DND-41 (cell line): Measurements from ENCODE around the gene GPR162.

Experiments
- EZH2 ChIP-seq: IDR thresholded peaks from 3 replicates; pipeline ENCODE4 v1.6.1; 2012; ENCODE audit warnings: borderline replicate concordance, low read depth, mild to moderate bottlenecking, moderate library complexity, low read length, inconsistent platforms; ENCODE audit not compliant: severe bottlenecking
- TF ChIP-seq, protein P1 (sequence below): IDR thresholded peaks from 2 replicates; pipeline ENCODE4 v1.5.1; 2012; ENCODE audit warnings: borderline replicate concordance, low read length, moderate library complexity, mild to moderate bottlenecking; ENCODE audit not compliant: poor library complexity, severe bottlenecking; ENCODE audit errors: extremely low read depth

GRCh38 chr12:6792522-6793201 lies 29.0 kb upstream of the GPR162 start:
- TF ChIP-seq, protein P1, sequence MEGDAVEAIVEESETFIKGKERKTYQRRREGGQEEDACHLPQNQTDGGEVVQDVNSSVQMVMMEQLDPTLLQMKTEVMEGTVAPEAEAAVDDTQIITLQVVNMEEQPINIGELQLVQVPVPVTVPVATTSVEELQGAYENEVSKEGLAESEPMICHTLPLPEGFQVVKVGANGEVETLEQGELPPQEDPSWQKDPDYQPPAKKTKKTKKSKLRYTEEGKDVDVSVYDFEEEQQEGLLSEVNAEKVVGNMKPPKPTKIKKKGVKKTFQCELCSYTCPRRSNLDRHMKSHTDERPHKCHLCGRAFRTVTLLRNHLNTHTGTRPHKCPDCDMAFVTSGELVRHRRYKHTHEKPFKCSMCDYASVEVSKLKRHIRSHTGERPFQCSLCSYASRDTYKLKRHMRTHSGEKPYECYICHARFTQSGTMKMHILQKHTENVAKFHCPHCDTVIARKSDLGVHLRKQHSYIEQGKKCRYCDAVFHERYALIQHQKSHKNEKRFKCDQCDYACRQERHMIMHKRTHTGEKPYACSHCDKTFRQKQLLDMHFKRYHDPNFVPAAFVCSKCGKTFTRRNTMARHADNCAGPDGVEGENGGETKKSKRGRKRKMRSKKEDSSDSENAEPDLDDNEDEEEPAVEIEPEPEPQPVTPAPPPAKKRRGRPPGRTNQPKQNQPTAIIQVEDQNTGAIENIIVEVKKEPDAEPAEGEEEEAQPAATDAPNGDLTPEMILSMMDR = no peak
- TF ChIP-seq EZH2 = no peak
